ENCODE data around the gene PHLDA3.
"Not testable (repeated sequence)": the region's sequence is repeated elsewhere in the genome, so short reads cannot be mapped to it uniquely, and the experiment has no call there.

The PHLDA3 gene

GRCh38 chr1:201488830-201489589 is 20.0 kb upstream of the PHLDA3 start:
- DNase-seq (ENCODE audit: extremely low read depth in 1 of 2, low read depth in 1 of 2) = no peak

DNA sequence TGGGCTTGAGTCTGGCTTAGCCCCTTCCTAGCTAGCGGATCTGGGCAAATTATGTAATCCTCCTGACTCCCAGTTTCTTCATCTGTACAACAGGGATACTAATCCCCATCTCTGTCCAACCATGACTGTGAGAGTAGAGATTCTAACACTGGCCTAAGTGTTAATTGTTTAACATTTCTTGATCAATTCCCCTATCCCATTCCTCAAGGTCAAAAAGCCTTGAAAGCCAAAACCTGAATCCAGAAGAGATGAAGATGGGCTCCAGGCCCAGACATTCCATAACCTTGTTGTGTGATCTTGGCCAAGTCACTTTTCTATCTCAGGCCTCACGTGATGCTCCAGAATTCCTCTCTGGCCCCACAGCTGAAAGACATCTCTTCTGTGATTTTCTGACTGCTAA is 18.8 kb upstream of the PHLDA3 start:
- DNase-seq (ENCODE audit: extremely low read depth in 1 of 2, low read depth in 1 of 2) = no peak

GRCh38 chr1:201486187-201486586 is 17.2 kb upstream of the PHLDA3 start:
- DNase-seq (ENCODE audit: extremely low read depth in 1 of 2, low read depth in 1 of 2) = no peak

DNA sequence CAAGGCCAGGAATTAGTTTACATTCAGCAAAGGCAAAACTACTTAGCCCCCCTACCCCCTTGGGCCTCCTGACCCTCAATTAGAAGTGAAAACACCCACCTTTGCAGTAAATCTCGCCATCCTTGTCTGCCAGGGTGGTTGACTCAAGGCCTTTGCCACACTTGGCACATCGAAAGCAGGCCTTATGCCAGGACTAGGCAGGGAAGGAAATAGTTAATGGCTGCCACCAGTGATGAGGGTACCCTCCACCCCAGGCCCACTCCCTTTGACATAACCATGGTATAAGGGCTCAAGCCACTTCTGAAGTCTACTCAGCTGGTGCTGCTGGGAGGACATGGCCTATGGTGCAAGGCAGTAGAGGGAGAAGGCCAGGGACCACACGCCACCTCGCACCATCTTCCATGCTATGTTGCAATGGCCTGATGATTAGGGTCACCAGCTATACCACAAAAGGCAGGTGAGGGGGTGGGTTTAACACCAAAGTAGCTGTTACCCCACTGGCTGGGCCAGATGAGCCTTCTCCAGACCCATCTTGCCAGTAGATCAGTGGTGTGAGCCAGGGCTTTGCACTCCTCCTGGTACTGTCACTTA is 16.3 kb upstream of the PHLDA3 start:
- DNase-seq (ENCODE audit: extremely low read depth in 1 of 2, low read depth in 1 of 2) = no peak

DNA sequence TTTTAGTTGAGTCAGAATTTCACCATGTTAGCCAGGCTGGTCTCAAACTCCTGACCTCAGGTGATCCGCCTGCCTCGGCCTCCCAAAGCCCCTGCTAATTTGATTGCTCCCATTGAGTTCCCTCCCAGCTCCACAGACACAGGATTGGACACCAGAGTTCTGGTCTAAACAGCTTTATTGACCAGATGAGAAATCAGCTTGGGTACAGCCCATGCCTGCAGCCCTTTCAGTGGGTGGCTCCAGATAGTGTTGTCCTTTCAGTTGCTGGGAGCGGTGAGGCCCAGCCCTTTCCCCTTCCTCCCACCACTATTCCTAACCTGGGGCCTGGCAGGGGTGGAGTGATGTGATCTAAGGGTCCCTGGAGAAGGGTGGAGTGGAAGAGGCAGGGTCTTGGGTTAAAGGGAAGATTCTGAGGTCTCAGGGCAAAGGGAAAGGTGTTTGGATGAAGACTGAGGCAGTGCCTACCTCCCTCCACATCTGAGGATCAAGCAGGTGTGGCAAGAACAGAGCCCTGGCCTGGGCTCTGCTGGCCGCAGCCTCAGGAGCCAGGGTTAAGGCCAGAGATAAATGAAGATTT is 14.5 kb upstream of the PHLDA3 start:
- DNase-seq (ENCODE audit: extremely low read depth in 1 of 2, low read depth in 1 of 2) = no peak

- DNase-seq (ENCODE audit: extremely low read depth in 1 of 2, low read depth in 1 of 2) = no peak
These were observed 13.8 kb upstream of the PHLDA3 start for GRCh38 chr1:201482755-201483154.

DNA sequence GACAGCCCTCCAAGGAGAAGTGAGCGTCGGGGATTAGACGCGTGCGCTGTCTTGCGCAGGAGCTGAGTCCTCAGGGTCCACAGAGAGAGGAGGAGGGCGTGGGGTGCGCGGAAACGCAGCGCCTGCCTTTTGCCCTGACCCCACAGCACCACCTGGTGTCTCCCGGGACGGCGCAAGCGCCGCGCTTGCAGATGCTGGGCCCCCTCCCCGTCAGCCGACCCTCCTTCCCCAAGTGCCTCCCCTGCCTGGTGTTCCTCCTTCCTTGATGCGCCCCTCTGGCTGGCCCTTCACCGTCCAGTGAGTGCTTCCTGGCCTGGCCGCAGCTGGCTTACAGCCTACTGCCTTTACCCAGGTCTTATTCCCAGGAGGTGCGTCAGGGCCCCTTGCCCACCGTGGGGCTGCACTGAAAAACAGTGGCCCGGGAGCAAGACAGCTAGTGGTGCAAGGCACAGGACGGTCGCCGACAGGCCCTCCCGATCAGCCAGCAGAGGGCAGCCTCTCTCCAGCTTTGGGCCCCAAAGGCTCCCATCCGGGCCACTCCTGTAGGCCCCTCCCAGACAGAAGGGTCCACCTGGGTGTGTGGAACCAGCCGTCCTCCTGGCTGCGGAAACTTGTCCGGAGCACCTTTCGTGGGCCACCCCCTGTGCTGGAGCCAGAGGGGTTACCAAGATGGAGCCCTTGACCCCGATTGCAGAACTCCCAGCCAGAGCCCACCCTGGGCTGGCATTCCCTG is 12.9 kb upstream of the PHLDA3 start:
- peak; percentile 59 to 61 for DNase-seq (ENCODE audit: extremely low read depth in 1 of 2, low read depth in 1 of 2)

DNA sequence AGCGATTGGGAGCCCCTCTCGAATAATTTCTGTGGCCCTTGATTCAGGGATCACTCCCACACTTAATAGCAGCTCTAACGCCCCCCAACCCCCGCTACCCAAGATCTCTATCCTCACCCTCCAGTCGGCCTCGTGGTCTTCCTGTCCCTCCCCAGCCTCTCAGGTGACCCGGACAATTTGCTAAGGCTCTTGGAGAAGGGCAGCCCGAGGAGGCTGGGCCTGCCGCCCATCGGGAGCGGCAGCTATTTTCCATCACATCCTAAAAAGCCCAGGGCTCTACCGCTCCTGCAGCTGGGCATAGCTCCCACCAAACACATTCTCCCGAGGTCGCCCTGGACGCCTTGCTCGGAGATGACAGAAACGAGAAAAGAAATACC is 12.0 kb upstream of the PHLDA3 start:
- no peak for DNase-seq (ENCODE audit: extremely low read depth in 1 of 2, low read depth in 1 of 2)

GRCh38 chr1:201480231-201481003 is 11.4 kb upstream of the PHLDA3 start:
- peak in 1 of 2 donors; percentile 52 for DNase-seq (ENCODE audit: extremely low read depth in 1 of 2, low read depth in 1 of 2)

DNA sequence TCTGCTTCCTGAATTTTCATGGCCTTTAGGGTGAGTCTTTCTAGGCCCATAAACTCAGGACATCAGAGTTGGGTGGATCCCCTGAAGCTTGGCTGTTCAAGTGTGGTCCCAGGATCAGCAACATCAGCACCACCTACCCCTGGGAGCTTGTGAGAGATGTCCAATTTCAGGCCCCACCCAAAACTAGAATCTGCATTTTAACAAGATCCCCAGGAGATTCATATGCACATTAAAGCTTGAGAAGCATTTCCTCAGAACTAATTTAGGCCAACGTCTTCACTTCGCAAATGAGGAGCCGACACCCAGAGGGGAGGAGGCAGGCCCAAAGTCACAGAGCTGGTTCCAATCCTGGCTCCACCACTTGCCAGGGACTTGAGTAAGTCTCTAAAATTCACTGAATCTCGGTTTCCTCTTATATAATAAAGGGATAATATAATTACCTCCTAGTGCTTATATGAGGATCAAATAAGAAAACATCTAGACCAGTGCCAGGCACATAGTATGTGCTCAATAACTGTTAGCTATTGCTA is 10.3 kb upstream of the PHLDA3 start:
- DNase-seq (ENCODE audit: extremely low read depth in 1 of 2, low read depth in 1 of 2) = no peak

- not testable (repeated sequence) for DNase-seq (ENCODE audit: extremely low read depth in 1 of 2, low read depth in 1 of 2)
These were observed 9.7 kb upstream of the PHLDA3 start for GRCh38 chr1:201478666-201479065.

- no peak for DNase-seq (ENCODE audit: extremely low read depth in 1 of 2, low read depth in 1 of 2)
These were observed 7.8 kb upstream of the PHLDA3 start for GRCh38 chr1:201476670-201477344.

- no peak for DNase-seq (ENCODE audit: extremely low read depth in 1 of 2, low read depth in 1 of 2)
These were observed 7.1 kb upstream of the PHLDA3 start for GRCh38 chr1:201475915-201476669.

- no peak for DNase-seq (ENCODE audit: extremely low read depth in 1 of 2, low read depth in 1 of 2)
These were observed 6.1 kb upstream of the PHLDA3 start for GRCh38 chr1:201475130-201475529.

- no peak for DNase-seq (ENCODE audit: extremely low read depth in 1 of 2, low read depth in 1 of 2)
These were observed 4.3 kb upstream of the PHLDA3 start for GRCh38 chr1:201473296-201473695.

GRCh38 chr1:201472321-201472720 is 3.3 kb upstream of the PHLDA3 start:
- DNase-seq (ENCODE audit: extremely low read depth in 1 of 2, low read depth in 1 of 2) = not testable (repeated sequence)

DNA sequence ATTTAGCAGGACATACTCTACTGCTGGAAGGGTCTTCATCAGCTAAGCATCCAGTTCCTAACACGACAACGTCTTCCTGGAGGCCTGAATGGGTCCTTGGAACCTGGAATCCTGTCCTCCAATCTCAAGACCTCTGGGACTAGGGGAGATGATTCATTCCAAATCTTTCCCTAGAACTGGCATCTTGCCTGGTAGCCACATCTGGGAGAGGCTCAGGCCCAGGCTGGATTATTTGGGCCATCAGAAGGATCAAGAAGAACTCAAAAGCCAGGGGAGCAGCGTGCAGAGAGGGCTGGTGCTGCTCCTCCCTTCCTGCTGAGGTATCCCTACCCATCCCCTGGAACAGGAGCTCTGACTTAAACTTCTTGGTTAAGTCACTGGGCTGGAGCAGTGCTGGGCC is 2.8 kb upstream of the PHLDA3 start:
- DNase-seq (ENCODE audit: extremely low read depth in 1 of 2, low read depth in 1 of 2) = no peak

- DNase-seq (ENCODE audit: extremely low read depth in 1 of 2, low read depth in 1 of 2) = no peak
These were observed 1.6 kb upstream of the PHLDA3 start for GRCh38 chr1:201470581-201470980.

- no peak for DNase-seq (ENCODE audit: extremely low read depth in 1 of 2, low read depth in 1 of 2)
These were observed 672 bp upstream of the PHLDA3 start for GRCh38 chr1:201469645-201470074.

Measured in stimulated activated CD8-positive, alpha-beta memory T cell treated with anti-CD3 and anti-CD28 coated beads, Interleukin-7, amount 100 ng/mL, for 48 hours (primary cell).